IPS DF 4.7 (cell line): Measurements from ENCODE around the gene FBLIM1.

Experiments
- DNase-seq: peaks from one replicate; pipeline ENCODE4 v3.0.0-alpha.2; 2013; ENCODE audit warnings: low spot score; ENCODE audit errors: extremely low read depth

FBLIM1 gene

GRCh38 chr1:15758343-15758931 is at the start of gene FBLIM1:
FBLIM1 (plus strand) TSS chr1:15758795; CDS start chr1:15764984, 6,189 bp downstream.
- DNase-seq: no peak

GRCh38 chr1:15709226-15709625 is 49.4 kb upstream of the FBLIM1 start:
- no peak for DNase-seq

DNA sequence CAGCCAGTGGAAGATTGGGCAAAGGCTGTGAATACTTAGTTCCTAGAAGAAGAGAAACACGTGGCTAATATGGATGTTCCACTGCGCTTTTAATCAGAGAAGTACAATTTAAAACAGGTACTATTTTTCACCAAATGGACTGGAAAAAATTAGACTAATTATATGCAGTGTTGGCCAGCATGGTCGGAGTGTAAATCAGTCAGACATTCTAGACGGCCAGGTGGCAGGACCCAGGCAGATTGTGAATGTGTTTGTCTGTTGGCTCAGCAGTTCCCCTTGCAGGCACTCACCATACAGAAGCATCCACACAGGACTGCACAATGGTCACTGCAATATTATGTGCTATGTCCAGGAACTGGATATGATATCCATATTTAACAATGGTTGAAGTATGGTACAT is 46.4 kb upstream of the FBLIM1 start:
- no peak for DNase-seq

GRCh38 chr1:15714406-15715136 is 44.0 kb upstream of the FBLIM1 start:
- no peak for DNase-seq

DNA sequence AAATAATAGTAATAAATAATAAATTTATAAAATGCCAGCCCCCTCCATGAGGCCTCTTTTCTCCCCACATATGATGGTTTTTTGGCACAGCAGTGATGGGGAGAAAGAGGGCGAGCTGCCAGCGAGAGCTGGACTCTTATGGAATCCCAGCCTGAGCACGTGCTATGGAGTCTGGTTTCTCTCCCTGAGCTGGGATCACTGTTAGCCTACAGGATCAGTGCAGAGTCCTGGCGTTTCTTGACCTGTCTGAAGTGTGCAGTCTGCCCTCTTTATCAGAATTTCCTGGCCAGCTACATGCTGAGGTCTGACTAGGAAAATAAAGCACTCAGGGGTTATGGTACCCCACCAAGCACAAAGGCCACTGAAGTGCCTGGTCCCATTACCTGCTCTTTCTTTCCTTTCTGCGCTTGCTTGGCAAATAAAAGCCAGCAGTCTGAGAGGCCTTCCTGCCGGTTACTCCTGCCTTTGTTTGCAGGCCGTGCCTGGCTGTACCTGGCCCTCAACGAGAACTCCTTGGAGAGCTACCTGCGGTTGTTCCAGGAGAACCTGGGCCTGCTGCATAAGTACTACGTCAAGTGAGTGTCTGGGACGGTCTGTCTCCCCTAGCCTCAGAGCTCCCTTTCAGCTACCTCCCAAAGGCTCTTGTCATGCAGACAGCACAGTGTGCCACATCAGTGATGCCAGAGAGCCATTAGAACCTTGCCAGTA is 41.0 kb upstream of the FBLIM1 start:
- no peak for DNase-seq

- no peak for DNase-seq
These were observed 40.4 kb upstream of the FBLIM1 start for GRCh38 chr1:15718199-15718601.

GRCh38 chr1:15719381-15720120 is 39.0 kb upstream of the FBLIM1 start:
- DNase-seq: no peak

- no peak for DNase-seq
These were observed 37.7 kb upstream of the FBLIM1 start for GRCh38 chr1:15720861-15721260.

GRCh38 chr1:15722411-15722810 is 36.2 kb upstream of the FBLIM1 start:
- no peak for DNase-seq

GRCh38 chr1:15722836-15723532 is 35.6 kb upstream of the FBLIM1 start:
- DNase-seq: no peak

DNA sequence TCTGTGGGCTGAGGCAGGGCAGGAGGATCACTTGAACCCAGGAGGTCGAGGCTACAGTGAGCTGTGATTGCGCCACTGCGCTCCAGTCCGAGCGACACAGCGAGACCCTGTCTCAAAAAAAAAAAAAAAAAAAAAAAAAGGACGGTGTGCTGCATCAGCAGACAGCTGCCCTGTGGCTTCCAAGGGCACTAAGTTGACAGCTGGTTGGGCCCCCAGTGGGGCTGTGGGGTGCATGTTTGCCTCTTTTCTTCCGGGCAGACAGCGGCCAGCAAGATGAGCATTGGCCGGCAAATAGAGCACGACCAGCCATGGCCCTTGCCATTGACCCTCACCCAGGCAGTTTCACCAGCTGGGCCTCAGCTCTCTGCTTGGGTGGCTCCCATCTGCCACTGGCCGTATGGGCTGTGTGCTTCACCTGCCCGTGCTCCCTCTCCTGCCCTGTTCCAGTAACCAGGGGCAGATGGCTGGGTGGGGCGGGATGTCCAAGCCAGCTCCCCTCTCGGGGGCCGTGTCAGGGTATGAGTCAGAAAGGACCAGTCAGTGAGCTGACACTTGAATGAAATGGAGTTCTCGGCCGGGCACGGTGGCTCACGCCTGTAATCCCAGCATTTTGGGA is 34.9 kb upstream of the FBLIM1 start:
- DNase-seq: no peak

- DNase-seq: no peak
These were observed 33.4 kb upstream of the FBLIM1 start for GRCh38 chr1:15724949-15725880.

DNA sequence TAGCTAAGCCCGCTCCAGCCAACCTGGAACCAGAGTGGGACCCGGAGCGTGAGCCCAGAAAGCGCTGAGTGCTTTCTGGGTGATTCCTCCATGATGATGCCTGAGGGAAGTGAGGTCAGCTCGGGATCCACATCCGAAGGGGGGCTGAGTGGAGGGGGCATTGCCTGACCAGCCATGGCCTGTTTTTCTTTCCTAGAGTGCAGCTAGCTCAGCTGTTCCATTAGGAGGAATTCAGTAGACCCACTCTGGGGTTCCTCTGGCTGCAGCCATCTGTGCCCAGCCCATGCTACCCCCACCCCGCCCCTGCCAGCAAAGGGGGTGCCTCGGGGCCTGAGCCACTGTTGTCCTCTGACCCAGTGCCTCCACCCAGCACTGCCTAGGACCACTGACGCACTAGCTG is 32.1 kb upstream of the FBLIM1 start:
- DNase-seq: no peak

DNA sequence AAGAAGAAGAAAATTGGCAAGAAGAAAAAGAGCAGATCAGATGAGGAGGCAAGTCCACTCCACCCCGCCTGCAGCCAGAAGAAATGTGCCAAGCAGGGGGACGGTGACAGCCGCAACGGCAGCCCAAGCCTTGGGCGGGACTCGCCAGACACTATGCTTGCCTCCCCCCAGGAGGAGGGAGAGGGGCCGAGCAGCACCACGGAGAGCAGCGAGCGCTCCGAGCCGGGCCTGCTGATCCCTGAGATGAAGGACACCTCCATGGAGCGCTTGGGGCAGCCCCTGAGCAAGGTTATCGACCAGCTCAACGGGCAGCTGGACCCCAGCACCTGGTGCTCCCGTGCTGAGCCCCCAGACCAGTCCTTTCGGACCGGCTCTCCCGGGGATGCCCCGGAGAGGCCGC is 31.6 kb upstream of the FBLIM1 start:
- no peak for DNase-seq

GRCh38 chr1:15727424-15727823 is 31.2 kb upstream of the FBLIM1 start:
- no peak for DNase-seq

DNA sequence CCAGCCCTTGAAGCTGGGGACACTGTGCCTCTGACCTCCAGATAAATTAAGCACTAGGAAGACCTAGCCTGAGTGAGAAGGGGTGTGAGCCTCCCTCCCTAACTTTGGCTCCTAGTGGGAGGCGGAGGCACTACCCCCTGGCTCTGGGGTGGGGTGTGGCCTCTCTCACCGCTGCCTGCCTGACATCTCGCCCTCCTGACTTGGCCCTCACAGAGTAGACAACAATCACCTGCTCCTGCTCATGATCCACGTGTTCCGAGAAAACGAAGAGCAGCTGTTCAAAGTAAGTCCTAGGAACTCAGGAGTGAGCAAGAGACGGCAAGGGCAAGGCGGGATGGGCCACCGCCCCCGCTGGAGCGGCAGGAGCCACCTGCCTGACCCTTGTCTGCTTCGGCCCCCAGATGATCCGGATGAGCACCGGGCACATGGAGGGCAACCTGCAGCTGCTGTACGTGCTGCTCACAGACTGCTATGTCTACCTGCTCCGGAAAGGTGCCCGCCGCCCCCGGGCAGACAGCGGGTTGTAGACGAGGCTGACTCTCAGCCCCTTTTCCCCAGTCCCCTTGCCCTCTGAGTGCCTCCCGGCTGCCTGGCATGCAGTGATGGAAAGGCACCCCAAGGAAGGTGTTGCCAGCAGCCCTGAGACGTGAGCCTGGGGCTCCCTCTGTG is 30.6 kb upstream of the FBLIM1 start:
- DNase-seq: no peak

DNA sequence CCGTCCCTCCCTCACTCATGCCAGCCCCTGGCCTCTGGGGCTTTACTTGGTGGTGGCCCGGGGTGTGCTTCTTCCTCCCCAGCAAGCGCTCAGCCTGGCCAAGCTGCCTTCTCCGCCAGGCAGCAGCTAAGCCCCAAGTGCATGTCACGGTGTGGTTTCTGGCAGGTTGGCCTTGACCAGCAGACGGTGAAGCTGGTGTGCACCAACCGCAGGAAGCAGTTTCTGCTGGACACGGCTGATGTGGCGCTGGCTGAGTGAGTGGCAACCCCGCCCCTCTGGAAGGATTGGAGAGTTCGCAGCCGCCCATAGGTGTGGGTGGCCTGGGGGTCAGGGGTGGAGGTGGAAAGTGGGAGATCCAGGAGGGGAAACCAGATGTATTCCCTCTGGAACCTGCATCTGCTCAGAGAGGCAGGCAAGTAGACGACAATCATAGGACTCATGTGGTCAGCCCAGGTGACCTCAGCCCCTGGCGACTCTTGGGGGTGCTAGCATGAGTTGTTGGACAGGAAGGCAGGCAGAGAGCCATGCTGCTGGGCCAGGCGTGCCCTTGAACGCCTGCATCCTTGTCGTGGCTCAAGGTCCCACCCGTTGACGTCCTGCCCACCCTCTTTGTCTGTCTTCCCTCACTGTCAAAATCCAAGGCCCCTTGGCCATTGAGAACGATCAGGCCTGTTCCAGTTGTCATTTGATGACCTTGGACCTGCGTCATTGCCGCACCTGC is 29.5 kb upstream of the FBLIM1 start:
- no peak for DNase-seq

- no peak for DNase-seq
These were observed 28.2 kb upstream of the FBLIM1 start for GRCh38 chr1:15730423-15730822.

DNA sequence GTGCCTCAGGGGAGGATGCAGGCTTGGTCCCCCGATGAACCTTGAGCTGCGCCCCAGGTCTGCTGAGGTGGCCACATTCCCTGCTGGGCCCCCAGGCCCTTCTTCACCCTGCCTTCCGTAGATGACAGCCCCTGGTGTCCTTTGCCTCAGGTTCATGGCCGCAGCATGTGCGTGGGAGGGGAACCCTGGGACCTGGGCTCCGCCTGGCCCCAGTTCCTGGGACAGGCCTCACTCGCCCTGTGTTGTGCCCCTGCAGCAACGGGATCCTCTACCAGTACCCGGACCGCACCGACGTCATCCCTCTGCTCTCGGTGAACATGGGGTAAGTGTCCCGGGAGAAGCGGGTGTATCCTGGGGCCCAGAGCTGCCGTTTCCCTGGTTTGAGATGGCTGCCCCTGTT is 27.7 kb upstream of the FBLIM1 start:
- DNase-seq: no peak
